Measurements from ENCODE around the gene TMEM163. TPM values are rescaled to one million over a fixed set of nuclear protein-coding genes. Genes with fewer than 3 reads are reported as not detected.

Gene TMEM163
- total RNA-seq, 1 experiment from 2014 or later: 2.5 TPM

DNA sequence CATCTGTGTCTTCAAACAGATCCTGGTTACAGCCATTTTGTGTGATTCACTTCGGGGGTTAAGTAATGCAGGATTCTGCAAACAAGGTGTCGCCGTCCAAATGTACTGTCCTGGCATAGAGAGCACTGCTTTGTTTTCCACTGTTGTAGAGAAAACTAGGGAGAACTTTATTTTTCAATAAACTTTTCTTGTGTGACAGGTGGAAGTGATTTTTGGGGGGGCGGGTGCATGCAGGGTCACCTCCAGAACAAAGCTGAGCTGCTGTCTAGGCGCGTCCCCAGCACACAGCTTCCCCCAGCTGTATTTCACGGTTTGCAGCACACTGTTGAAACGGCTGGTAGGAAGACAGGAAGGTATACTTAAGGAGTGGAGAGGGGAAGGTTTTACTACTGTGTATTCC lies 264.4 kb downstream of the TMEM163 start:
- no TSS peak for BruUV-seq (replicated peaks)
- no peaks in the 10 kb centered on the region for H3K9me3 Mint-ChIP-seq (ENCODE audit: low read depth, unreplicated experiment)
- DNase-seq: no peak
- intact Hi-C loops (cut with micrococcal nuclease; ENCODE audit: unreplicated experiment): loop anchor here (5.0 kb wide), 1 partner anchor 222 kb away; no protein-coding TSS in a partner anchor
- peaks cover 15% of the 10 kb centered on the region for H3K4me1 Mint-ChIP-seq (ENCODE audit: low read depth, unreplicated experiment)
- H3K27ac Mint-ChIP-seq (ENCODE audit: unreplicated experiment): no peak overlapping the region
- CTCF ChIA-PET: interaction anchor here (0.7 to 1.0 kb wide), 2 partner anchors 27 to 42 kb away, joined by 3 read pairs; no protein-coding TSS in a partner anchor
- TF ChIP-seq, protein P1, sequence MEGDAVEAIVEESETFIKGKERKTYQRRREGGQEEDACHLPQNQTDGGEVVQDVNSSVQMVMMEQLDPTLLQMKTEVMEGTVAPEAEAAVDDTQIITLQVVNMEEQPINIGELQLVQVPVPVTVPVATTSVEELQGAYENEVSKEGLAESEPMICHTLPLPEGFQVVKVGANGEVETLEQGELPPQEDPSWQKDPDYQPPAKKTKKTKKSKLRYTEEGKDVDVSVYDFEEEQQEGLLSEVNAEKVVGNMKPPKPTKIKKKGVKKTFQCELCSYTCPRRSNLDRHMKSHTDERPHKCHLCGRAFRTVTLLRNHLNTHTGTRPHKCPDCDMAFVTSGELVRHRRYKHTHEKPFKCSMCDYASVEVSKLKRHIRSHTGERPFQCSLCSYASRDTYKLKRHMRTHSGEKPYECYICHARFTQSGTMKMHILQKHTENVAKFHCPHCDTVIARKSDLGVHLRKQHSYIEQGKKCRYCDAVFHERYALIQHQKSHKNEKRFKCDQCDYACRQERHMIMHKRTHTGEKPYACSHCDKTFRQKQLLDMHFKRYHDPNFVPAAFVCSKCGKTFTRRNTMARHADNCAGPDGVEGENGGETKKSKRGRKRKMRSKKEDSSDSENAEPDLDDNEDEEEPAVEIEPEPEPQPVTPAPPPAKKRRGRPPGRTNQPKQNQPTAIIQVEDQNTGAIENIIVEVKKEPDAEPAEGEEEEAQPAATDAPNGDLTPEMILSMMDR (IDR thresholded peaks at IDR 0.05; ENCODE audit: unreplicated experiment): no peak
- no peaks in the 10 kb centered on the region for H3K27me3 Mint-ChIP-seq (ENCODE audit: unreplicated experiment)
- peaks cover 14% of the 10 kb centered on the region for H3K36me3 Mint-ChIP-seq (ENCODE audit: insufficient read depth, unreplicated experiment)
- no peak overlapping the region for H3K4me3 Mint-ChIP-seq (ENCODE audit: low read depth, unreplicated experiment)

DNA sequence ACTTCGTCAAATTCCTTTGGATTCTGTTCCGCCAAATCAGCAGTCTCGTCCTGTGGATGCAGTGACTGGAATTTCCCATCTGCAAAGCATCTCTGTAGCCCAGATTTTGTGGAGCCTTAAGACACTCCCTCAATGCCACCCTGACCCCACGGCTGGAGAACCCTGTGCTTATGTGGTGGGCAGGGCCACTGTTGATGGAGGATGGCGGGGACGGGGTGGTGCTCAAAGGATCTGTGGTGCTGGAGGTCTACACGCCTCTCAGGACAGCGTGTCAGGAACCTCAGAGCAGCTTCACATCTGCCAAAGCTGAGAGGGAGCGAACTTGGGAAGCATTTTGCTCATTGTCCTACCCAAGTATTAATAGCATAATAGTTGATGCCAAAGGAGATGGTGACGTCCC lies 264.8 kb downstream of the TMEM163 start:
- Mint-ChIP-seq H3K27ac (ENCODE audit: unreplicated experiment) (no peak overlapping the region), H3K4me3 (ENCODE audit: low read depth, unreplicated experiment) (no peak overlapping the region), H3K9me3 (ENCODE audit: low read depth, unreplicated experiment) (no peaks in the 10 kb centered on the region), H3K27me3 (ENCODE audit: unreplicated experiment) (no peaks in the 10 kb centered on the region), H3K36me3 (ENCODE audit: insufficient read depth, unreplicated experiment) (peaks cover 17% of the 10 kb centered on the region), H3K4me1 (ENCODE audit: low read depth, unreplicated experiment) (peaks cover 15% of the 10 kb centered on the region)
- TF ChIP-seq, protein P1 (IDR thresholded peaks at IDR 0.05; ENCODE audit: unreplicated experiment): no peak
- no peak for DNase-seq
- BruUV-seq (replicated peaks): no TSS peak
- intact Hi-C loops (cut with micrococcal nuclease; ENCODE audit: unreplicated experiment): loop anchor here (5.0 kb wide), 1 partner anchor 222 kb away; no protein-coding TSS in a partner anchor
- CTCF ChIA-PET: interaction anchor here (0.7 to 1.0 kb wide), 2 partner anchors 27 to 42 kb away, joined by 3 read pairs; no protein-coding TSS in a partner anchor

DNA sequence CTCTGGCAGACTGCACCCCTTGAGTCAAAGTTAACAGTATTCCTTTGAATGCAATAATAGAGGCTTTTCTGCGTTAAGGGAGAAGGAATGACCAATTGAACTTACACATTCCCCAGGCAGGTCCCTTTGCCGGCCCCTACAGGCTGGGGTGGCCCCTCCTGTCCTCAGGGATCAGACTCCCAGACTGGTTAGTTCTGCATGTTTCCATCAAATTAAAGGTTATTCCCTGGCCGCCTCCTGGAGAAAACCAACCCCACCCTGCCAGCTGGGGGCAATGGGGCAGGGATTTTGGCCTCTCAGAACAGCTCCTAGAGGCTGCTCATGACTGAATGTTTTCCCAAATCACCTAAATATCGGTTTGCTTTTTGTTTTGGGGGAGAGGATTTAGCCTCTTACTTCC lies 265.3 kb downstream of the TMEM163 start:
- intact Hi-C loops (cut with micrococcal nuclease; ENCODE audit: unreplicated experiment): loop anchor here (5.0 kb wide), 1 partner anchor 221 kb away; no protein-coding TSS in a partner anchor
- BruUV-seq (replicated peaks): no TSS peak
- Mint-ChIP-seq H3K9me3 (ENCODE audit: low read depth, unreplicated experiment) (no peaks in the 10 kb centered on the region), H3K36me3 (ENCODE audit: insufficient read depth, unreplicated experiment) (peaks cover 16% of the 10 kb centered on the region), H3K4me1 (ENCODE audit: low read depth, unreplicated experiment) (peaks cover 15% of the 10 kb centered on the region), H3K4me3 (ENCODE audit: low read depth, unreplicated experiment) (no peak overlapping the region), H3K27me3 (ENCODE audit: unreplicated experiment) (no peaks in the 10 kb centered on the region), H3K27ac (ENCODE audit: unreplicated experiment) (no peak overlapping the region)
- no peak for DNase-seq
- CTCF ChIA-PET: interaction anchor here (1.2 kb wide), 1 partner anchor 42 kb away, joined by 3 read pairs; no protein-coding TSS in a partner anchor
- TF ChIP-seq, protein P1 (IDR thresholded peaks at IDR 0.05; ENCODE audit: unreplicated experiment): no peak

DNA sequence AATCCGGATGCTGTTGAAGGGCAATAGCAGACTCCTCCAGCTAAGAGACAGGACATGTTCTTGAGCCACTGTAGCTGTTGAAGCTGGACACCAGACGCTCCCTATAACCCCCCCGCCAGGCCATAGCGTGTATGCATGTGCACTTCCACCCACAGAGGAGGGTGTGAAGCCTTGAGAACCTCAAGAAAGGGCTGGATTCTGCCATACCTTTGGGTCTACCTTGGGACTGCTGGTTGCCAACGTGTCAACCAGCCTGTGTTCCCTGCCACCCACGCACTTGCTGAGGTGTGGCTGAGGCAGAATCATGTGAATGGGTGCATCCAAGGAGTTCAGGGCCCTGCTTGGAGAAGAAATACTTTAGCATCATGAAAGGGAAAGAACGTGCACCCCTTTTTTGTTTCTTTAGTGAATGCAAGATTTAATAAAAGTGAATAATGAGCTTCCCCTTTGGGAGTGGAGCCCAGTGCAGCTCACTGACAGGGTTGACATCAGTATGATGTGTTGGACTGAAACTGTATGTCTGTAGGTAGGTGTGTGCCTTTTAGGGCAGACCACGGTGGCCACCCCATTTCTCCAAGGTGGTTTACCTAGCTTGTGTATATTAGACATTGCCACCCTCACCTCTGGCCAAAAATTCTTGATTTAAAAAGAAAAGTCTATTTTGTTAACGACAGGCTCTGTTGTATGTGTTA lies 266.6 kb downstream of the TMEM163 start:
- no peak overlapping the region for H3K27ac Mint-ChIP-seq (ENCODE audit: unreplicated experiment)
- intact Hi-C loops (cut with micrococcal nuclease; ENCODE audit: unreplicated experiment): loop anchor here (5.0 kb wide), 1 partner anchor 220 kb away; no protein-coding TSS in a partner anchor
- no peaks in the 10 kb centered on the region for H3K9me3 Mint-ChIP-seq (ENCODE audit: low read depth, unreplicated experiment)
- peaks cover 12% of the 10 kb centered on the region for H3K36me3 Mint-ChIP-seq (ENCODE audit: insufficient read depth, unreplicated experiment)
- peaks cover 15% of the 10 kb centered on the region for H3K4me1 Mint-ChIP-seq (ENCODE audit: low read depth, unreplicated experiment)
- CTCF ChIA-PET: interaction anchor here (1.2 to 2.8 kb wide), 7 partner anchors 9 to 334 kb away, joined by 3 to 28 read pairs (median 9); no protein-coding TSS in a partner anchor
- BruUV-seq (replicated peaks): no TSS peak
- no peak overlapping the region for H3K4me3 Mint-ChIP-seq (ENCODE audit: low read depth, unreplicated experiment)
- TF ChIP-seq, protein P1 (IDR thresholded peaks at IDR 0.05; ENCODE audit: unreplicated experiment): no peak
- H3K27me3 Mint-ChIP-seq (ENCODE audit: unreplicated experiment): no peaks in the 10 kb centered on the region
- DNase-seq: no peak

All from Calu3 (cell line).